Lower leg skin (tissue), 4 donors: ENCODE measurements around the gene PRXL2B. TPM values are rescaled to one million over a fixed set of nuclear protein-coding genes. Genes with fewer than 3 reads are reported as not detected.
A peak's percentile ranks its signal among the peaks of the same experiment; 100 is the strongest.

Source experiments
- DNase-seq, 2 donors: peaks; one replicate each; pipeline ENCODE4 v3.0.0-alpha.2; 2019; ENCODE audit warnings: low spot score in 2 of 2
- H3K4me3 ChIP-seq: fragments of 200-600 bp; sonication (generic); 2 replicates; pipeline ENCODE4 v1.5.1; 2017; ENCODE audit warnings: mild to moderate bottlenecking, low read depth; ENCODE audit not compliant: poor library complexity, severe bottlenecking
- POLR2A ChIP-seq, 2 donors: fragments of 450-650 bp; IDR thresholded peaks; one replicate each; pipeline ENCODE4 v1.6.1; 2016 to 2017; ENCODE audit warnings: antibody characterized with exemption in 2 of 2, mild to moderate bottlenecking in 1 of 2, moderate library complexity in 1 of 2
- WGBS, 2 donors: methylation state at CpG; one replicate each; pipeline ENCODE4 v1.1.5; 2018; 5-methylcytosine and 5-hydroxymethylcytosine counted together
- intact Hi-C: fragments of 100-400 bp; cut with DNase I; formaldehyde crosslinking; loops from one replicate; pipeline ENCODE4 v1.15.0; 2023; ENCODE audit warnings: low total_unique reads
- total RNA-seq, 4 donors: library from RNA; depleted of rRNA; stranded (reverse); fragments of >200 nt; gene quantifications; one replicate each; pipeline ENCODE4 v1.1.0, GENCODE V29; 2016
- TF ChIP-seq, protein P1 (sequence below), 3 donors: fragments of 450-650 bp; IDR thresholded peaks; one replicate each; pipeline ENCODE4 v1.5.1; 2016; ENCODE audit warnings: antibody characterized with exemption in 3 of 3, mild to moderate bottlenecking in 3 of 3, moderate library complexity in 2 of 3

The PRXL2B gene
- total RNA-seq, 4 donors from 2014 or later, result 5.6 to 16.4 (median 12.0) TPM

DNA sequence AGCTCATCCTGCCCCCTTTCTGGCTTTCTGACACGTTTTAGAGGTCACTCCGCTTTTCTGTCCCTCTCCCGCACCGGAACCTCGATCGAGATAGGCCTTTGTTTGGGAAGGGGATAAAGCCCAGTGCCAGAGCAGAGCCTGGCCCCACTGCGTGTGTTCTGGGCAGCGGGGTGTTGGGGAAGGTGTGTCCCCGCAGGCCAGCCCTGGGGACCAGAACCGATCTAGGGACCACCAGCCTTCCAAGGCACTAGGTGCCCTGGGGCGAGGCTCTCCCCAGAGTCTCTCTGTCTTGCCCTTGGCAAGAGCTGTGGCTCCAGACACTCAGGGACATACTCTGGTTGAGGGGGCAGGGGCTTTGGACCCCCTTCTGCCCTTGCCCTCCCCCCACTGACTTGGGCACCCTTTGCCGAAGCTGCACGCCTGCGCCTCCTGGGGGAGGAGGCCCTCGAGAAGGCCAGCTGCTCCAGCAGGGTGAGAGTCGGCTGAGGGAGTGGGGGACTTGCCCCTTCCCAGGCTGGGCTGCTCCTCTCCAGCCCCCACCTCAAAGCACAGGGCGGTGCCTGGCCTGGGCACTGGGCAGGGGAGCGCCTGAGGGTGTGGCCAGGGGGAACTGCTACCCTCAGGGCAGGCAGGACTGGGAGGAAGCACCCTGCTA lies 16.4 kb downstream of the PRXL2B start:
- TF ChIP-seq, protein P1, sequence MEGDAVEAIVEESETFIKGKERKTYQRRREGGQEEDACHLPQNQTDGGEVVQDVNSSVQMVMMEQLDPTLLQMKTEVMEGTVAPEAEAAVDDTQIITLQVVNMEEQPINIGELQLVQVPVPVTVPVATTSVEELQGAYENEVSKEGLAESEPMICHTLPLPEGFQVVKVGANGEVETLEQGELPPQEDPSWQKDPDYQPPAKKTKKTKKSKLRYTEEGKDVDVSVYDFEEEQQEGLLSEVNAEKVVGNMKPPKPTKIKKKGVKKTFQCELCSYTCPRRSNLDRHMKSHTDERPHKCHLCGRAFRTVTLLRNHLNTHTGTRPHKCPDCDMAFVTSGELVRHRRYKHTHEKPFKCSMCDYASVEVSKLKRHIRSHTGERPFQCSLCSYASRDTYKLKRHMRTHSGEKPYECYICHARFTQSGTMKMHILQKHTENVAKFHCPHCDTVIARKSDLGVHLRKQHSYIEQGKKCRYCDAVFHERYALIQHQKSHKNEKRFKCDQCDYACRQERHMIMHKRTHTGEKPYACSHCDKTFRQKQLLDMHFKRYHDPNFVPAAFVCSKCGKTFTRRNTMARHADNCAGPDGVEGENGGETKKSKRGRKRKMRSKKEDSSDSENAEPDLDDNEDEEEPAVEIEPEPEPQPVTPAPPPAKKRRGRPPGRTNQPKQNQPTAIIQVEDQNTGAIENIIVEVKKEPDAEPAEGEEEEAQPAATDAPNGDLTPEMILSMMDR (IDR thresholded peaks at IDR 0.05), result no peak
- TF ChIP-seq POLR2A (IDR thresholded peaks at IDR 0.05), result no peak
- peak in 1 of 2 donors; percentile 68 for DNase-seq
- 73 to 80% methylated on average over 16 to 18 of the region's 18 CpGs for WGBS, 2 donors
- no peak overlapping the region for H3K4me3 ChIP-seq
- intact Hi-C loops, result no loop called here

DNA sequence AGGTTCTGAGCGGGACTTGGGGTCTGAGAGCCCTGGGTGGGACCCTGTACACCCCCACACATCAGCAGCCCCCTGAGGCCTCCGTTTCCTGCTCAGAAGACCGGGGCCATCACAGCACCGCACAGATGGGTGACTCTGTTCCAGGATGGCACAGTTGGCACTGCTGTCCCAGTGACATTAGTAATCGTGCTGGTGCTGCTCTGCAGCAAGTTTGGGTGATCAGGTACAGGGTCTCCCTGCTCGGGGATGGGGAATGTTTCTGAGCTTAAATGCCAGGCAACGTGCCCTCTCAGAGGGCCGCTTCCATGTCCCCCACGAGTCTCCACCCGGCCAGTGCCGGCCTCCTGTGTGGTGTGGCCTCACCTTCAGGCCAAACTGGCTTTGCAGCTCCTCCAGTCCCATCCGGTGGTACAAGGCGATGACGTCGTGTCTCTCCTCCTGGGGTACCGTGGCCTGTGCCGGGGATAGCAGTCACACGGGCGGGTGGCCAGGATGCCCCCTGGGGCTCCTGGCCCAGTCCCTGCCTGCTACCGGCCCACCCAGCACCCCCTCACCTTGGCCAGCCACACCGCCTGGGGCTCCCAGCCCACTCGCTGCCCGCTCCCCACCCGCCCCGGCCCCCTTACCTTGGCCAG lies 17.1 kb downstream of the PRXL2B start:
- no peak for TF ChIP-seq POLR2A (IDR thresholded peaks at IDR 0.05)
- TF ChIP-seq, protein P1 (IDR thresholded peaks at IDR 0.05), result no peak
- H3K4me3 ChIP-seq, result no peak overlapping the region
- peak in 1 of 2 donors; percentile 84 for DNase-seq
- 75 to 79% methylated on average over 24 to 25 of the region's 25 CpGs for whole genome bisulfite sequencing, 2 donors
- intact Hi-C loops, result no loop called here

DNA sequence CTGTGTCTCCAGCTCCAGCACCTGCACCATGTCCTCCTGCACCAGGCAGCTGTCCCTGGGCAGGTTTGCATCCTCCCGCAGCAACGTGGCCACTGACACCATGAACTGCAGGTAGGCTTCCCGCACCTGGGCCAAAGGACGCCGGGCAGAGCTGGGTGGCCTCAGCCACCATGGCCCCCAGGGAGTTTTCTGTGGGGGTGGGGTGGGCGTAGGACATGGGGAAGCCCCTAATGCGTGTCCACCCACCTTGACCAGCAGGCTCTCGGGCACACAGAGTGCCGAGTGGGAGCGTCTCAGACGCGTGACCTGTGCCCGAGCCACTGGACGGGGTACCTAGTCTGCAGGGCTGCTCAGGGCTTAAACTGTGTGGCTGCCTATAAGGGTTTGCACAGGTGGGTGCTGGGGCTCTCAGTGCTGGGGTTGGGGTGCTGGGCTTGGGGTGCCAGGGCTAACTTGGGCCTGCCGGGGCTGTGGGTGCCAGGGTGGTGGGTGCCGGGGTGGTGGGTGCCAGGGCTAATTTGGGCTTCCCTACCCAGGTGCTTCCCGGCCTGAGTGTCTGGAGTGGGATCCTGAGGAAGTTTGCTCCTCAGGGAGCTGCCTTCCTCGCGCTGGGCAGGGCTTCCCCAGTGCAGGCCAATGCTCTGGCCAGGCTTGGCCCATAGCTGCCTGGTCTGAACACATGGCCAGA lies 17.7 kb downstream of the PRXL2B start:
- no peak overlapping the region for H3K4me3 ChIP-seq
- peak in 1 of 2 donors; percentile 70 for DNase-seq
- intact Hi-C loops, result no loop called here
- TF ChIP-seq, protein P1 (IDR thresholded peaks at IDR 0.05), result no peak
- TF ChIP-seq POLR2A (IDR thresholded peaks at IDR 0.05), result no peak
- WGBS, 2 donors, result 76 to 85% methylated on average over 6 to 15 of the region's 19 CpGs

DNA sequence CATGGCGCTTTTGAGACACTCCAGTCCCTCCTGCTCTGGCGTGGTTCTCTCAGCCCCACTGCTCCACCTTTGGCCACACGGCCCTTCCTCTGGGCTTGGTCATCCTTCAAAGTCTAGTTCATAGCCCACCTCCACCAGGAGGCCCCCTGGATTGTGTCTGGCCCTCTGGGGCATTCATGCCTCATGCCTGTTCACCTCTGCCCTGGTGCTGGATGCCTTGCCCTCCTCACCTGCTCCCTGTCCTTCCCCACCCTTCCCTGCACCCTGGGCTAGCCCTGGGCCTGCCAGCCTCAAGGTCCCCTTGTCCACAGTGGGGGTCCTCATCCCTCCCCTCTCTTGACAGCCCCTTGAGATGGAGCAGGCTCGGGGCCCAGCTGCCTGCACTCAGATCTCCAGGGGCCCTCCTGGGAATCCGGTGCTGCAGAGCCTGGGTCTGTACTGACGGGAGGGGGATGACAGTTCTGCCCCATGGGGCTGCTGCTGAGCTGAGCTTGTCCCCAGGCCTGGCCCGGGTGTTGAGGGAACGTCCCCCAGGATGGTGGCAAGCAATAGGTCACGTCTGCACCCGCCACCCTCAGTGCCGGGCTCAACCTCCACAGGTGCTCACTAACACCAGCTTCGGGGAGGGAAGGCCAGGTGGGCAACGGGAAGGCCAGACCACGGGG lies 18.4 kb downstream of the PRXL2B start:
- intact Hi-C loops, result no loop called here
- WGBS, 2 donors, result 81% methylated on average over 14 of the region's 14 CpGs
- no peak overlapping the region for H3K4me3 ChIP-seq
- DNase-seq, result peak in 1 of 2 donors; percentile 67
- TF ChIP-seq, protein P1 (IDR thresholded peaks at IDR 0.05), result no peak
- no peak for TF ChIP-seq POLR2A (IDR thresholded peaks at IDR 0.05)

DNA sequence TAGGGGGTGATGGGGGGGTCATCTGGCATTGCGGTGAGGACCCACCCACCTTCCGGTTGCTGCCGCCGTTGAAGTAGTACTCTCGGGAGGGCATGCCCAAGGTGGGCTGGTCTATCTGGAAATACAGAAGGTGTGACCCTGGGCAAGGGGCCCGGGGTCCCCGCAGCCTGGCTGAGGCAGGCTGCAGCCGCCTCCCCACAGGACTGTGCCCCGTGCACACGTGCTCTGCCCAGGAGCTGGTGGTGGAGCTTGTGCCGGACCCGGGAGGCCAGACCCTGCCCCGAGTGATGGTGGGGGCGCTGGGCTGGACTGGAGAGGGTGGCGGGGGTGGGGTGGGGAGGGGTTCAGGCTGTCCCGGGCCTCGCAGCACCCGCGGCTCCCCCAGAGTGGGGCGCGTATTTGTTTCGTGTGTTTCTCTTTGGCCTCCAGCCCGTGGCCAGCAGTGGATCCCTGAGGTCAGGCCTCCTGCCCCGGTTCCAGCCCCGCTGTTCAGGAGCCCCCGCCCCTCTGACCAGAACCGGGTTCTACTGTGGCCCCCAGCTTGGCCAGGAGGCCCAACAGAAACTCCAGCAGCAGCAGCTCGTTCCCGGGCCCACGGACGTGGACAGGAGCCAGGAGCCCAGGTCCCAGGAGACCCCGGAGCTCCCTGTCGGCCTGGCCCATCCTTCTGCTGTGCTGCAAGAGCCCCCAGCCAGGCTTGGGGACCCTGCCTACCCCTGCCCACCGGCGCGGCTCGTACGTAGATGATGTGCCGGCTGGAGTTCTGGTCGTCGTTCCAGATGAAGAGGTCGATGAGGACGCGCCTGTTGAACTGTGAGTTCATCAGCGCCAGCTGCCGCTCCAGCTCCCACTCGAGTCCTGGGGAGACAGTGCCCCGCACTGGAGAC lies 19.2 kb downstream of the PRXL2B start:
- intact Hi-C loops, result no loop called here
- TF ChIP-seq, protein P1 (IDR thresholded peaks at IDR 0.05), result no peak
- TF ChIP-seq POLR2A (IDR thresholded peaks at IDR 0.05), result no peak
- H3K4me3 ChIP-seq, result no peak overlapping the region
- WGBS, 2 donors, result 85 to 87% methylated on average over 34 to 44 of the region's 48 CpGs
- DNase-seq, result peak in 1 of 2 donors; percentile 70
